WERI-Rb-1 (cell line): ENCODE results near the gene OBP2A.

ENCODE experiments used
- DNase-seq: peaks from one replicate; pipeline ENCODE4 v3.0.0-alpha.2; 2020
- H3K27ac ChIP-seq: fragments of 250-450 bp; sonication (Bioruptor Pico); 2 replicates; pipeline ENCODE4 v1.5.1; 2020; ENCODE audit warnings: mild to moderate bottlenecking, moderate library complexity
- H3K27me3 ChIP-seq: fragments of 250-450 bp; sonication (Bioruptor Pico); 2 replicates; pipeline ENCODE4 v1.5.1; 2021; ENCODE audit warnings: mild to moderate bottlenecking, low read depth, moderate library complexity; ENCODE audit not compliant: insufficient read depth, severe bottlenecking
- H3K36me3 ChIP-seq: fragments of 250-450 bp; sonication (Bioruptor Pico); 2 replicates; pipeline ENCODE4 v1.5.1; 2020; ENCODE audit warnings: mild to moderate bottlenecking, moderate library complexity
- H3K4me3 ChIP-seq: 2 replicates; pipeline ENCODE4 v1.5.1; 2011; ENCODE audit warnings: low read depth, mild to moderate bottlenecking, control low read depth, low read length
- H3K9me3 ChIP-seq: fragments of 250-450 bp; sonication (Bioruptor Pico); 2 replicates; pipeline ENCODE4 v1.5.1; 2021; ENCODE audit warnings: mild to moderate bottlenecking, moderate library complexity; ENCODE audit not compliant: severe bottlenecking
- TF ChIP-seq, protein P1 (sequence below): IDR thresholded peaks from 2 replicates; pipeline ENCODE4 v1.5.1; 2011; ENCODE audit warnings: low read depth, mild to moderate bottlenecking, control low read depth, inconsistent platforms, low read length

Gene OBP2A

GRCh38 chr9:135501261-135502167 lies 44.4 kb upstream of the OBP2A start:
- Histone ChIP-seq H3K36me3 (peaks cover 51% of the 10 kb centered on the region), H3K9me3 (no peaks in the 10 kb centered on the region), H3K4me3 (peak overlapping the region; percentile 94), H3K27ac (peak overlapping the region; percentile 94), H3K27me3 (no peaks in the 10 kb centered on the region)
- TF ChIP-seq, protein P1, sequence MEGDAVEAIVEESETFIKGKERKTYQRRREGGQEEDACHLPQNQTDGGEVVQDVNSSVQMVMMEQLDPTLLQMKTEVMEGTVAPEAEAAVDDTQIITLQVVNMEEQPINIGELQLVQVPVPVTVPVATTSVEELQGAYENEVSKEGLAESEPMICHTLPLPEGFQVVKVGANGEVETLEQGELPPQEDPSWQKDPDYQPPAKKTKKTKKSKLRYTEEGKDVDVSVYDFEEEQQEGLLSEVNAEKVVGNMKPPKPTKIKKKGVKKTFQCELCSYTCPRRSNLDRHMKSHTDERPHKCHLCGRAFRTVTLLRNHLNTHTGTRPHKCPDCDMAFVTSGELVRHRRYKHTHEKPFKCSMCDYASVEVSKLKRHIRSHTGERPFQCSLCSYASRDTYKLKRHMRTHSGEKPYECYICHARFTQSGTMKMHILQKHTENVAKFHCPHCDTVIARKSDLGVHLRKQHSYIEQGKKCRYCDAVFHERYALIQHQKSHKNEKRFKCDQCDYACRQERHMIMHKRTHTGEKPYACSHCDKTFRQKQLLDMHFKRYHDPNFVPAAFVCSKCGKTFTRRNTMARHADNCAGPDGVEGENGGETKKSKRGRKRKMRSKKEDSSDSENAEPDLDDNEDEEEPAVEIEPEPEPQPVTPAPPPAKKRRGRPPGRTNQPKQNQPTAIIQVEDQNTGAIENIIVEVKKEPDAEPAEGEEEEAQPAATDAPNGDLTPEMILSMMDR = no peak
- no peak for DNase-seq

- no peaks in the 10 kb centered on the region for H3K9me3 ChIP-seq
- no peak overlapping the region for H3K4me3 ChIP-seq
- H3K27ac ChIP-seq = no peak overlapping the region
- DNase-seq = no peak
- TF ChIP-seq, protein P1 = no peak
- peaks cover 51% of the 10 kb centered on the region for H3K36me3 ChIP-seq
- H3K27me3 ChIP-seq = no peaks in the 10 kb centered on the region
Measured at GRCh38 chr9:135502168-135502872, 43.6 kb upstream of the OBP2A start.

DNA sequence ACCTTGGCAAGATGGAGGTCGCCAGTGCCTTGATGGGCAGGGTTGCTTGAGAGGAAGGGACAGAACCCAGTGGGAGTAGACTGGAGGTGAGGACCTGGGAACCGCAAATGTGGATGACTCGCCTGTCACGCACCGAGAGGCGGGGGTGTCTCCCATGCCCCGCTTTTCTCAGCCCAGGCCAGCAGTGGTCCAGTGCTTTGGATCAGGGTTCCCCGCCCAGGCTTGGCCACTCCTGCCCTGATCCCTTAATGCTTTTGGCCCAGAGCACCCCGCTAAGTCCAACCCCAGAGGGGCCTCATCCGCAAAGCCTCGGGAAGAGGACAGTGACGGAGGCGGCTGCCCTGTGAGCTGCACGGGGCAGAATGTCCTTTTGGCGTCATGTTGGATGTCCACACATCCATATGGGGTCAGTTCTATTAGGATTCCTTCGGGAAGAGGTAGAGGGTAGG lies 43.0 kb upstream of the OBP2A start:
- no peak for DNase-seq
- no peak overlapping the region for H3K4me3 ChIP-seq
- H3K27me3 ChIP-seq = no peaks in the 10 kb centered on the region
- peaks cover 51% of the 10 kb centered on the region for H3K36me3 ChIP-seq
- H3K9me3 ChIP-seq = no peaks in the 10 kb centered on the region
- TF ChIP-seq, protein P1 = no peak
- no peak overlapping the region for H3K27ac ChIP-seq

DNA sequence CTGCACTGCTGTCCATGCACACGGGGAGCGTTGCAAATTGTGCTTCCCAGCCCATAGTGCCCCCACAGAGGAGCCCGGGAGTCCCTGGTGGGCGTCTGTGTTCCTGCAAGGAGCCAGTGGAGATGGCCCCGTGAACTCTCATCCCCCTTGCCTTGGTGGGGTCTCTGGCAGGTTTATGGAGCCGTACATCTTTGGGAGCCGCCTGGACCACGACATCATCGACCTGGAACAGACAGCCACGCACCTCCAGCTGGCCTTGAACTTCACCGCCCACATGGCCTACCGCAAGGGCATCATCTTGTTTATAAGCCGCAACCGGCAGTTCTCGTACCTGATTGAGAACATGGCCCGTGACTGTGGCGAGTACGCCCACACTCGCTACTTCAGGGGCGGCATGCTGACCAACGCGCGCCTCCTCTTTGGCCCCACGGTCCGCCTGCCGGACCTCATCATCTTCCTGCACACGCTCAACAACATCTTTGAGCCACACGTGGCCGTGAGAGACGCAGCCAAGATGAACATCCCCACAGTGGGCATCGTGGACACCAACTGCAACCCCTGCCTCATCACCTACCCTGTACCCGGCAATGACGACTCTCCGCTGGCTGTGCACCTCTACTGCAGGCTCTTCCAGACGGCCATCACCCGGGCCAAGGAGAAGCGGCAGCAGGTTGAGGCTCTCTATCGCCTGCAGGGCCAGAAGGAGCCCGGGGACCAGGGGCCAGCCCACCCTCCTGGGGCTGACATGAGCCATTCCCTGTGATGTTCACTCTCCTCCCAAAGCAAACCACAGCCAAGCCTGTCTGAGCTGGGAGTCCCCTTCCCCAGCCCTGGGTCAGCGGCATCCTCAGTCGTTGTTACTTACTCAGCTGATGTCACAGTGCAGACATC lies 42.3 kb upstream of the OBP2A start:
- H3K36me3 ChIP-seq = peaks cover 51% of the 10 kb centered on the region
- H3K4me3 ChIP-seq = no peak overlapping the region
- TF ChIP-seq, protein P1 = no peak
- no peak for DNase-seq
- no peaks in the 10 kb centered on the region for H3K27me3 ChIP-seq
- H3K9me3 ChIP-seq = no peaks in the 10 kb centered on the region
- H3K27ac ChIP-seq = no peak overlapping the region
